HepG2 (cell line): ENCODE measurements around the gene SEMA4C.

Experiments used
- KLF15 ChIP-seq: sonication (generic); formaldehyde crosslinking; IDR thresholded peaks from 2 replicates; pipeline ENCODE4 v1.8.1; 2023; ENCODE audit warnings: borderline replicate concordance, mild to moderate bottlenecking, inconsistent platforms, missing genetic modification reagents, mixed read lengths
- ZNF225 ChIP-seq: sonication (generic); formaldehyde crosslinking; IDR thresholded peaks from 2 replicates; pipeline ENCODE4 v1.4.0; 2020; ENCODE audit warnings: mild to moderate bottlenecking, missing genetic modification reagents

DNA sequence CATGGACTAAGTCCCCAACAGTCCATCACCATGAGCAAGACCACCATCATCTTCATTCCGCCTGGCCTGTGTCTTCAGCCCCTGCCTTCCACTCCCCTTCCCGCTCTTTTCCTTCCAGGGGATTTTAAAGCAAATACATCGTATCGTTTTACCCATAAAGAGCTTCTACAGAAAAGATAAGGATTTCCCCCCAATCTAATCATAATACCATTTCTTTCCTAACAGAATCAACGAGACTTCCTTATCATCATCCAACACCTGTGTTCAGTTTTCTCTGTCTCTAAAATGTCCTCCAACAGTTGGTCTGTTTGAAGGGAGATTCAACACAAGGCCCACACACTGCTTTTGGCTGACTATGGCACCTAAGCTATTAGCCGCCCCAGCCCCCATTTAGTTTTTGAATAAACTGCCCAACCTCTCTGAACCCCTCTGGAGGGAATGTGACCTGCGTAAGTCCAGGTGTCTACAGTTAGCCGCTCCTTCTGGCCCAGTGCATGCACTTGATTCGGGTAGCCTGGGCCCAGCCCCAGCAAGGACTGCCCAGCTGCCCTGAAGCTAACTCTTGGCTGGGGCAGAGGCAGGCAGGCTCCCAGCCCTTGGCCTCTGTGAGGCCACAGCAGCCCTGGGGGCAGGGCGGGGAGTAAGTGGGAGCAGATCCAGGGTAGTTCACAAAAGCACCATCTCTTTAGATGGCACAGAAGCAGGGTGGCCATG, 25.3 kb upstream of the SEMA4C start:
- TF ChIP-seq ZNF225 = no peak
- no peak for TF ChIP-seq KLF15 (CRISPR knock-in tag)
